Measurements from ENCODE around the gene PRCP. TPM values are rescaled to one million over a fixed set of nuclear protein-coding genes. Genes with fewer than 3 reads are reported as not detected.
"Not testable (repeated sequence)": the region's sequence is repeated elsewhere in the genome, so short reads cannot be mapped to it uniquely, and the experiment has no call there.

The PRCP gene
- polyA plus RNA-seq, 3 donors = 224 to 275 (median 264) TPM

- not testable (repeated sequence) for DNase-seq (ENCODE audit: extremely low read depth in 1 of 11, low read depth in 9 of 11, low spot score in 4 of 11)
Observed at GRCh38 chr11:82922396-82923173, 22.4 kb upstream of the PRCP start.

- DNase-seq (ENCODE audit: extremely low read depth in 1 of 11, low read depth in 9 of 11, low spot score in 4 of 11) = not testable (repeated sequence)
Observed at GRCh38 chr11:82920227-82920626, 20.0 kb upstream of the PRCP start.

GRCh38 chr11:82919786-82920185, 19.6 kb upstream of the PRCP start:
- not testable (repeated sequence) for DNase-seq (ENCODE audit: extremely low read depth in 1 of 11, low read depth in 9 of 11, low spot score in 4 of 11)

- DNase-seq (ENCODE audit: extremely low read depth in 1 of 11, low read depth in 9 of 11, low spot score in 4 of 11) = no peak
Observed at GRCh38 chr11:82909015-82909640, 8.9 kb upstream of the PRCP start.

GRCh38 chr11:82908311-82908710, 8.1 kb upstream of the PRCP start:
- DNase-seq (ENCODE audit: extremely low read depth in 1 of 11, low read depth in 9 of 11, low spot score in 4 of 11) = no peak

GRCh38 chr11:82907371-82907770, 7.1 kb upstream of the PRCP start:
- DNase-seq (ENCODE audit: extremely low read depth in 1 of 11, low read depth in 9 of 11, low spot score in 4 of 11) = no peak

GRCh38 chr11:82906931-82907330, 6.7 kb upstream of the PRCP start:
- no peak for DNase-seq (ENCODE audit: extremely low read depth in 1 of 11, low read depth in 9 of 11, low spot score in 4 of 11)

- peak in 1 of 11 donors; percentile 31 for DNase-seq (ENCODE audit: extremely low read depth in 1 of 11, low read depth in 9 of 11, low spot score in 4 of 11)
Observed at GRCh38 chr11:82906236-82906635, 6.0 kb upstream of the PRCP start.

GRCh38 chr11:82903843-82904586, 3.8 kb upstream of the PRCP start:
- no peak for DNase-seq (ENCODE audit: extremely low read depth in 1 of 11, low read depth in 9 of 11, low spot score in 4 of 11)

- DNase-seq (ENCODE audit: extremely low read depth in 1 of 11, low read depth in 9 of 11, low spot score in 4 of 11) = no peak
Observed at GRCh38 chr11:82902880-82903279, 2.6 kb upstream of the PRCP start.

GRCh38 chr11:82901922-82902485, 1.8 kb upstream of the PRCP start:
- no peak for DNase-seq (ENCODE audit: extremely low read depth in 1 of 11, low read depth in 9 of 11, low spot score in 4 of 11)

GRCh38 chr11:82901165-82901921, 1.1 kb upstream of the PRCP start, which contains the start of gene DDIAS:
TSS of gene DDIAS (plus strand) at chr11:82901736. CDS start at chr11:82914739, 13,003 bp downstream.
- peak; percentile 91 to 99 (median 97) for DNase-seq (ENCODE audit: extremely low read depth in 1 of 11, low read depth in 9 of 11, low spot score in 4 of 11)

GRCh38 chr11:82899957-82900276, 313 bp downstream of the PRCP start:
- no peak for DNase-seq (ENCODE audit: extremely low read depth in 1 of 11, low read depth in 9 of 11, low spot score in 4 of 11)

GRCh38 chr11:82899186-82899820, 927 bp downstream of the PRCP start:
- DNase-seq (ENCODE audit: extremely low read depth in 1 of 11, low read depth in 9 of 11, low spot score in 4 of 11) = no peak

- DNase-seq (ENCODE audit: extremely low read depth in 1 of 11, low read depth in 9 of 11, low spot score in 4 of 11) = no peak
Observed at GRCh38 chr11:82898241-82898640, 2.0 kb downstream of the PRCP start.

- no peak for DNase-seq (ENCODE audit: extremely low read depth in 1 of 11, low read depth in 9 of 11, low spot score in 4 of 11)
Observed at GRCh38 chr11:82896183-82896582, 4.0 kb downstream of the PRCP start.

GRCh38 chr11:82895437-82896091, 4.7 kb downstream of the PRCP start:
- no peak for DNase-seq (ENCODE audit: extremely low read depth in 1 of 11, low read depth in 9 of 11, low spot score in 4 of 11)

GRCh38 chr11:82892611-82893169, 7.5 kb downstream of the PRCP start:
- no peak for DNase-seq (ENCODE audit: extremely low read depth in 1 of 11, low read depth in 9 of 11, low spot score in 4 of 11)

Data from renal cortex interstitium (tissue), 11 donors.